Measurements from ENCODE around the gene ICE1.

The ICE1 gene

GRCh38 chr5:5416733-5417132, 5.7 kb upstream of the ICE1 start:
- TF ChIP-seq EZH2 (IDR thresholded peaks at IDR 0.05) (no peak), FOXP2 (optimal IDR thresholded peaks at IDR 0.05; ENCODE audit: control extremely low read depth, extremely low read length, insufficient read depth) (no peak), POLR2AphosphoS5 (IDR thresholded peaks at IDR 0.05; ENCODE audit: borderline replicate concordance, low read depth, low read length) (no peak)
- H3K27ac ChIP-seq = no peak overlapping the region
- DNase-seq (ENCODE audit: low read depth, low spot score) = no peak
- H3K9ac ChIP-seq (ENCODE audit: insufficient read length) = no peak overlapping the region
- no peak overlapping the region for H3K4me3 ChIP-seq
- H3K9me3 ChIP-seq (ENCODE audit: low read depth, low read length) = no peaks in the 10 kb centered on the region
- H3K36me3 ChIP-seq (ENCODE audit: insufficient read depth, low read length) = no peaks in the 10 kb centered on the region

- H3K9me3 ChIP-seq (ENCODE audit: low read depth, low read length) = no peaks in the 10 kb centered on the region
- H3K27ac ChIP-seq = no peak overlapping the region
- H3K36me3 ChIP-seq (ENCODE audit: insufficient read depth, low read length) = no peaks in the 10 kb centered on the region
- H3K4me3 ChIP-seq = no peak overlapping the region
- TF ChIP-seq POLR2AphosphoS5 (IDR thresholded peaks at IDR 0.05; ENCODE audit: borderline replicate concordance, low read depth, low read length) (no peak), EZH2 (IDR thresholded peaks at IDR 0.05) (no peak), FOXP2 (optimal IDR thresholded peaks at IDR 0.05; ENCODE audit: control extremely low read depth, extremely low read length, insufficient read depth) (no peak)
- no peak overlapping the region for H3K9ac ChIP-seq (ENCODE audit: insufficient read length)
- DNase-seq (ENCODE audit: low read depth, low spot score) = no peak
Observed at GRCh38 chr5:5418006-5418405, 4.5 kb upstream of the ICE1 start.

GRCh38 chr5:5418764-5419163, 3.7 kb upstream of the ICE1 start:
- Histone ChIP-seq H3K27ac (no peak overlapping the region), H3K9me3 (ENCODE audit: low read depth, low read length) (no peaks in the 10 kb centered on the region), H3K9ac (ENCODE audit: insufficient read length) (no peak overlapping the region), H3K4me3 (no peak overlapping the region), H3K36me3 (ENCODE audit: insufficient read depth, low read length) (no peaks in the 10 kb centered on the region)
- TF ChIP-seq EZH2 (IDR thresholded peaks at IDR 0.05) (no peak), FOXP2 (optimal IDR thresholded peaks at IDR 0.05; ENCODE audit: control extremely low read depth, extremely low read length, insufficient read depth) (no peak), POLR2AphosphoS5 (IDR thresholded peaks at IDR 0.05; ENCODE audit: borderline replicate concordance, low read depth, low read length) (no peak)
- DNase-seq (ENCODE audit: low read depth, low spot score) = no peak

- DNase-seq (ENCODE audit: low read depth, low spot score) = peak; percentile 8
- Histone ChIP-seq H3K36me3 (ENCODE audit: insufficient read depth, low read length) (peaks cover 3% of the 10 kb centered on the region; the same call in 1 of the 2 replicates), H3K4me3 (no peak overlapping the region), H3K9me3 (ENCODE audit: low read depth, low read length) (no peaks in the 10 kb centered on the region), H3K9ac (ENCODE audit: insufficient read length) (no peak overlapping the region), H3K27ac (no peak overlapping the region)
- no peak for TF ChIP-seq POLR2AphosphoS5 (IDR thresholded peaks at IDR 0.05; ENCODE audit: borderline replicate concordance, low read depth, low read length)
- TF ChIP-seq FOXP2 (optimal IDR thresholded peaks at IDR 0.05; ENCODE audit: control extremely low read depth, extremely low read length, insufficient read depth) = no peak
- no peak for TF ChIP-seq EZH2 (IDR thresholded peaks at IDR 0.05)
Observed at GRCh38 chr5:5419291-5420210, 2.9 kb upstream of the ICE1 start.

GRCh38 chr5:5420251-5420650, 2.2 kb upstream of the ICE1 start:
- H3K4me3 ChIP-seq = no peak overlapping the region
- no peak overlapping the region for H3K9ac ChIP-seq (ENCODE audit: insufficient read length)
- TF ChIP-seq POLR2AphosphoS5 (IDR thresholded peaks at IDR 0.05; ENCODE audit: borderline replicate concordance, low read depth, low read length) (no peak), FOXP2 (optimal IDR thresholded peaks at IDR 0.05; ENCODE audit: control extremely low read depth, extremely low read length, insufficient read depth) (no peak), EZH2 (IDR thresholded peaks at IDR 0.05) (no peak)

GRCh38 chr5:5421149-5421960, 1.1 kb upstream of the ICE1 start:
- no peak overlapping the region; the same call in 1 of the 2 replicates for H3K27ac ChIP-seq
- DNase-seq (ENCODE audit: low read depth, low spot score) = no peak
- H3K9ac ChIP-seq (ENCODE audit: insufficient read length) = peak overlapping the region; percentile 87
- H3K9me3 ChIP-seq (ENCODE audit: low read depth, low read length) = no peaks in the 10 kb centered on the region
- peaks cover 8% of the 10 kb centered on the region; the same call in 1 of the 2 replicates for H3K36me3 ChIP-seq (ENCODE audit: insufficient read depth, low read length)
- peak overlapping the region; percentile 95 for H3K4me3 ChIP-seq
- no peak for TF ChIP-seq FOXP2 (optimal IDR thresholded peaks at IDR 0.05; ENCODE audit: control extremely low read depth, extremely low read length, insufficient read depth)
- no peak for TF ChIP-seq EZH2 (IDR thresholded peaks at IDR 0.05)
- TF ChIP-seq POLR2AphosphoS5 (IDR thresholded peaks at IDR 0.05; ENCODE audit: borderline replicate concordance, low read depth, low read length) = no peak

More at GRCh38 chr5:5420251-5420650, 2.2 kb upstream of the ICE1 start:
- no peak for DNase-seq (ENCODE audit: low read depth, low spot score)
- no peaks in the 10 kb centered on the region for H3K9me3 ChIP-seq (ENCODE audit: low read depth, low read length)
- peaks cover 8% of the 10 kb centered on the region; the same call in 1 of the 2 replicates for H3K36me3 ChIP-seq (ENCODE audit: insufficient read depth, low read length)
- H3K27ac ChIP-seq = no peak overlapping the region

GRCh38 chr5:5422819-5423515, 490 bp downstream of the ICE1 start:
- Histone ChIP-seq H3K36me3 (ENCODE audit: insufficient read depth, low read length) (peaks cover 8% of the 10 kb centered on the region; the same call in 1 of the 2 replicates), H3K4me3 (peak overlapping the region; percentile 95), H3K27ac (peak overlapping the region; percentile 98; the same call in 1 of the 2 replicates), H3K9me3 (ENCODE audit: low read depth, low read length) (no peaks in the 10 kb centered on the region), H3K9ac (ENCODE audit: insufficient read length) (peak overlapping the region; percentile 87)
- no peak for DNase-seq (ENCODE audit: low read depth, low spot score)
- TF ChIP-seq POLR2AphosphoS5 (IDR thresholded peaks at IDR 0.05; ENCODE audit: borderline replicate concordance, low read depth, low read length) (no peak), FOXP2 (optimal IDR thresholded peaks at IDR 0.05; ENCODE audit: control extremely low read depth, extremely low read length, insufficient read depth) (no peak), EZH2 (IDR thresholded peaks at IDR 0.05) (no peak)

Measured in SK-N-MC (cell line).